ENCODE data around the gene MAGEC1.
"Not testable (repeated sequence)": the region's sequence is repeated elsewhere in the genome, so short reads cannot be mapped to it uniquely, and the experiment has no call there.

MAGEC1 gene

DNA sequence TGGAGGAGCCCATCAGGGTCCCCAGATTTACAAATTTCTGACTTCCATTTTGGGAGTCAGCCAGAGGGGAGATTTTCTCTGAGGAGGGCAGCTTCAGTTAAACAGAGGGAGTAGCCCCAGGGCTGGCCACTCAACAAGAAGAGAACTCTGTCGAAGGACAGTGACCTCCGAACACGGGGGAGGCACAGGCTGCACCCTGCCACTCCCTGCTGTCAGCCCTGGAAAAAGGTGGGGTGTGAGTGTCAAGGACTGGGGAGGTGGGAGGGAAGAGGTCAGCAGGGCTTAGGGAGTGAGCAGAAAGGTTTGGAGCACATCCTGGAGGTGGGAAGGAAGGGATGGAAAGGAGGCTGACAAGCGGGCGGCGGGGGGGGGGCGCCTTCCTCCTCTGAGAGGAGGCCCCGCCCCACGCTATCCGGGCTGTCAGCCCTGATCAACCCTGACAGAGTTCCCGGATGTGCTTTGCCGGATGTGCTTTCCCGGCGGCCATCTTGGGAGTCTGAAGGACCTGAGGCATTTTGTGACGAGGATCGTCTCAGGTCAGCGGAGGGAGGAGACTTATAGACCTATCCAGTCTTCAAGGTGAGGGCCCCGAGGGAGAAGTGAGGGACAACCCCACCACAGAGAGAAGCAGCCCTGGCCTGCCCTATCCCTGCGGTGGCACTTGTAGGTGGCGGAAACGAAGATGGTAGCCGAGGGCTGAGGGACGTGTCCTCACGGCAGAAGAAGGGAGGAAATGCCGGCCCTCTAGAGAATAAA, at the start of gene MAGEC1:
TSS of gene MAGEC1 (plus strand) at position 495 of the 756 bp plus-strand sequence. CDS start 1,179 bp downstream, outside the sequence.
- DNase-seq = no peak

DNA sequence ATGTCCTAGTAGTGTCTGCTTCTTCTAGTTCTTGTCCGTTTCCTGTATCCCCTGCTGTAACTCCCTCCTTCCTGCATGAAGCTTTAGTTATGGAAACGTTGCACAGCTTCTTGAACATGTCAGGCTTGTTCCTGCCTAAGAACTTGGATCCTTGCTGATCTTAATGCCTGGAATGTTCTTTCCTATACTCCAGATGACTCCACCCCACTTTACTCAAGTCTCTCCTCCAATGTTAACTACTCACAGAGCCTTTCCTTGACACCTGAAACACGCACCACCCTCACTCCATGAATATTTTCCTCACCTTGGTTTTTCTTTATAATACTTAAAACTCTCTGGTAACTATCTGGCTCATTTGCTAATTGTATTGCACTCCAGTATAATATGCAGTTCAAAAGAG, 46.2 kb upstream of the MAGEC1 start:
- no peak for DNase-seq

DNA sequence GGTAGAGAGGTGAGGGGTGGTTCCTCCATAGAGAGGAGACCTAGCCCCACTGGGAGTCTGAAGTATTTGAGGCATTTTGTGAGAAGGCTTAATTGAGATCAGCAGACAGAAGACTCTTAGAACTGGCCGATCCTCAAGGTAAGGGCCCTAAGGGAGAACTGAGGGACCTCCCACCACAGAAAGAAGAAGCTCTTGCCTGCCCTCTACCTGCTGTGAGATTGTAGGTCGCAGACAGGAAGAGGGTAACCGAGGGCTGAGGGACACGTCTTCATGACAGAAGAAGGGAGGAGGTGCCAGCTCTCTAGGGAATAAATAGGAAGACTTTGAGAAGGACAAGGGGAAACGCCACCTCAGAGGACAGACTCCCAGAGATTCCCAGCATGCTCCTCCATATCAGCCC, 24.1 kb upstream of the MAGEC1 start:
- DNase-seq = no peak

DNA sequence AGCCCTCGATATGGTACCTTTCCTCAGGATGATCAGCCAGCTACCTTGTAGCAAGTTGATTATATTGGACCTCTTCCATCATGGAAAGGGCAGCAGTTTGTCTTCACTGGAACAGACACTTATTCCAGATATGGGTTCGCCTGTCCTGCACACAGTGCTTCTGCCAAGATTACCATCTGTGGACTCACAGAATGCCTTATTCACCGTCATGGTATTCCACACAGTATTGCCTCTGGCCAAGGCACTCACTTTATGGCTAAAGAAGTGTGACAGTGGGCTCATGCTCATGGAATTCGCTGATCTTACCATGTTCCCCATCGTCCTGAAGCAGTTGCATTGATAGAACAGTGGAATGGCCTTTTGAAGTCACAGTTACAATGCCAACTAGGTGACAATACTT, 14.9 kb upstream of the MAGEC1 start:
- DNase-seq = not testable (repeated sequence)

DNA sequence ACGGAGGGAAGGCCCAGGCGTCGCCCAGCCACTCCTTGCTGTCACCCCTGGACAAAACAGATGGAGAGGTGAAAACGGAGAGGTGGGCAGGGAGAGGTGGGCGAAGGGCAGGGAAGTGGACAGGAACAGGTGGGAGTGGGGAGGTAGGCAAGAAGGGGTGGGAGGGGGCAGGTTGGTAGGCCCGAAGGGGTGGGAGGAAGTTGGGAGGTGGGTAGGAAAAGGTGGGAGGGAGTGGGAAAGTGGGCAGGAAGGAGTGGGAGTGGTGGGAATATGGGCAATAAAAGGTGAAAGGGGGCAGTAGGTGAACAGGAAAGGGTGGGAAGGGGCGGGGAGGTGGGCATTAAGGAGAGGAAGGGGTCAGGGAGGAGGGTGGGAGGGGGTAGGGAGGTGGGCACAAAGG, 9.0 kb upstream of the MAGEC1 start:
- no peak for DNase-seq

DNA sequence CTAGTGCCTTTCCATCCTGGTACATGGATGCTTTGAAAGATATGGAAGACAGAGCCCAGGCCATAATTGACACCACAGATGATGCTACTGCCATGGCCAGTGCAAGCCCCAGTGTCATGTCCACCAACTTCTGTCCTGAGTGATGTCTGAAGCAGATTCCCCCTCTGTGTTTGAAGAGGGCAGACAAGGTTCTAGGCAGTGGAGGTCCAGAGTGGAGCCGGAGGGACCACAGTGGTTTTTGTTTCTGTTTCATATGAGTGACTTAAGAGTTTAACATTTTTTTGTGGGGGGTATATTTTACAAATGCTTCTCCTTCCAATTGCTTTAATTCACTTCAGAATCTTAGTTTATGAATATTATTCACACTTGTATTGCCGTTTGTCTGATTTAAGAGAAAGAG, 6.0 kb upstream of the MAGEC1 start:
- DNase-seq = no peak

- DNase-seq = no peak
These were observed 1.3 kb upstream of the MAGEC1 start for GRCh38 chrX:141902366-141902765.

DNA sequence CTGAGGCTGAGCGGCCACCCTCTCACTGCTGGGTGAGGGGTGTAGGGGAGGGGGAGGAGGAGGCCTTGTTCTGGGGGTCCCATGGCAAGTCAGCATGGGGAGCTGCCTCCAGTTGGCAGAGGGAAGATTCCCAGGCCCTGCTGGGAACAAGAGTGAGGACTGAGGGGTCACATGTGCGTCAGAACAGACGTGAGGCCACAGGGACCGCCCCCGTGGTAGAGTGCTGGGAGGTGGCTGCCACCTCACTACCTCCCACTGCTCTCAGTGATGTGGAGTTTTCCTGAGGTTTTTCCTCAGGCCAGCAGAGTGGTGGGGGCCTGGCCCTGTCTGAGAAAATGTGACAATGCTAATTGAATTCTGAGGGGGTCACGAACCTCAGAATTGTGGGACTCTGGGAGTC, 568 bp downstream of the MAGEC1 start:
- no peak for DNase-seq

GRCh38 chrX:141917801-141918200, 14.1 kb downstream of the MAGEC1 start:
- no peak for DNase-seq

DNA sequence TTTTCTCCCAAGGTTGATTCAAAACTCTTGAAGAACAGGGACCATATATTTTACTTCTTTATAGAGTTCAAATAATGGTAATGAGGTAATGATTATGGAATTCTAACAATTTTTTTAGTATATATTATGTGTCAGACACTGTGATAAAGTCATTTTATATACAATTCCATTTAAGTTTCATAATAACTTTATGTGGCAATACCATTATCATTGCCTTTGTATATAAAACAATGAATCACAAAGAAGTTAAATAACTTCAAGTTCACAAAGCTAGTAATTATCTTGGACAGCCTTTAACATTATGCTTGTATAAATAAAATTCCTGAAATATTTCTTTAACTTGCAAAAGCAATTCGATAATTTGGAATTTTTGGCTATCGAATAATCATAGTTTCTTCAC, 20.6 kb downstream of the MAGEC1 start:
- DNase-seq = no peak

- DNase-seq = no peak
These were observed 24.7 kb downstream of the MAGEC1 start for GRCh38 chrX:141928432-141928831.

- DNase-seq = no peak
These were observed 30.5 kb downstream of the MAGEC1 start for GRCh38 chrX:141934059-141934641.

- no peak for DNase-seq
These were observed 32.0 kb downstream of the MAGEC1 start for GRCh38 chrX:141935645-141936044.

GRCh38 chrX:141936080-141936479, 32.4 kb downstream of the MAGEC1 start:
- DNase-seq = no peak

- DNase-seq = no peak
These were observed 37.5 kb downstream of the MAGEC1 start for GRCh38 chrX:141941234-141941633.

GRCh38 chrX:141945426-141945825, 41.7 kb downstream of the MAGEC1 start:
- no peak for DNase-seq

- DNase-seq = no peak
These were observed 43.7 kb downstream of the MAGEC1 start for GRCh38 chrX:141947350-141947749.

GRCh38 chrX:141952603-141953002, 48.9 kb downstream of the MAGEC1 start:
- DNase-seq = no peak

- DNase-seq = no peak
These were observed 55.0 kb downstream of the MAGEC1 start for GRCh38 chrX:141958675-141959074.
